Measurements from ENCODE around the gene SP140.
"Not testable (repeated sequence)": the region's sequence is repeated elsewhere in the genome, so short reads cannot be mapped to it uniquely, and the experiment has no call there.

Gene SP140

GRCh38 chr2:230328155-230328458 is 102.6 kb downstream of the SP140 start:
- DNase-seq: no peak

- DNase-seq: no peak
Observed at GRCh38 chr2:230329946-230330605, 104.5 kb downstream of the SP140 start.

- no peak for DNase-seq
Observed at GRCh38 chr2:230330725-230331124, 105.2 kb downstream of the SP140 start.

- no peak for DNase-seq
Observed at GRCh38 chr2:230335461-230335863, 109.9 kb downstream of the SP140 start.

- DNase-seq: no peak
Observed at GRCh38 chr2:230335864-230336506, 110.4 kb downstream of the SP140 start.

- DNase-seq: not testable (repeated sequence)
Observed at GRCh38 chr2:230341936-230342528, 116.5 kb downstream of the SP140 start.

- not testable (repeated sequence) for DNase-seq
Observed at GRCh38 chr2:230343041-230343624, 117.6 kb downstream of the SP140 start.

GRCh38 chr2:230343747-230344146 is 118.2 kb downstream of the SP140 start:
- DNase-seq: no peak

- no peak for DNase-seq
Observed at GRCh38 chr2:230346465-230346864, 120.9 kb downstream of the SP140 start.

- DNase-seq: no peak
Observed at GRCh38 chr2:230346921-230347533, 121.5 kb downstream of the SP140 start.

- no peak for DNase-seq
Observed at GRCh38 chr2:230347659-230348305, 122.2 kb downstream of the SP140 start.

- no peak for DNase-seq
Observed at GRCh38 chr2:230348787-230349186, 123.3 kb downstream of the SP140 start.

- no peak for DNase-seq
Observed at GRCh38 chr2:230356084-230356483, 130.5 kb downstream of the SP140 start.

- no peak for DNase-seq
Observed at GRCh38 chr2:230358305-230358704, 132.8 kb downstream of the SP140 start.

GRCh38 chr2:230360028-230360427 is 134.5 kb downstream of the SP140 start:
- no peak for DNase-seq

- DNase-seq: no peak
Observed at GRCh38 chr2:230362030-230362691, 136.6 kb downstream of the SP140 start.
